GM18498 (cell line): Measurements from ENCODE around the gene DLK1.

Experiments used
- ATAC-seq: cut with Tn5 transposase; IDR thresholded peaks from one replicate; pipeline ENCODE4 v1.9.1; 2021; ENCODE audit warnings: mild to moderate bottlenecking, moderate library complexity; ENCODE audit not compliant: unreplicated experiment

Gene DLK1

GRCh38 chr14:100726550-100727085, at the start of gene DLK1:
DLK1 (plus strand) TSS chr14:100726892; CDS start chr14:100727069, 177 bp downstream.
- no peak for ATAC-seq

GRCh38 chr14:100677152-100677551, 49.5 kb upstream of the DLK1 start:
- no peak for ATAC-seq

GRCh38 chr14:100677554-100678468, 48.9 kb upstream of the DLK1 start:
- no peak for ATAC-seq

GRCh38 chr14:100678469-100678828, 48.2 kb upstream of the DLK1 start:
- ATAC-seq, result no peak

GRCh38 chr14:100679153-100679552, 47.5 kb upstream of the DLK1 start:
- no peak for ATAC-seq

DNA sequence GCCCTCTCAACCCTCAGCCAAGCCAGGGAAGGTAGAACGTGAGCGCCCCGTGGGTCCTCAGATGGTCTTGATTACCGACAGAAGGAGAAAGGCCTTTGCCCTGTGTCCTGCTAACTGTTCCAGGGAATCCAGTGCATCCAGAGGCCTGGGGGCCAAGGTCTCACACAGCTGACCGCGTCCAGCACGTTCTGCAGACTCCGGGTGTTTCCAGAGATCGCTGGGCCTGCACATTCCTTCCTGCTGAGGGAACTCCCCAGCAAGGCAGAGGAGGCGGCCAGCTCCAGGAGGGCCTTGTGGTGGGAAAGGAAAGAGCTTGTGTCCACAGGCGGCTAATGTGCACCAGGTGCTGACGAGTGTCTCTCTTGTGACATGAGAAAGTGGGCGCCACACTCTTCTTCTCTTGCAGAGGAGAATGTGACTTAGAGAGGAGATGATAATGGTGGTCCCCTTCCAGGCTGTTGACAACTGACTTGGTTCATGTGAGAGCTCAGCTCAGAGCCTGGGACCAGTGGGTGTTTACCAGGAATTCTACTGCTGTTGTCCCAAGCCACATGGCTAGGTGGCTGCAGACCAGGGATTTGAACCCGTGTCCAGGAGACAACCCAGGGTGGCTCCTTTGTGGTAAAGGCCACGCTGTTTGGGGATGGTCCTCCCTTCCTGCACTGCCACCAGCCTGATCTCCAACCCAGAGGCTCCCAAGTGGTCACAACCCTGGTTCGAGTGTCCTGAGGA, 46.8 kb upstream of the DLK1 start:
- no peak for ATAC-seq

DNA sequence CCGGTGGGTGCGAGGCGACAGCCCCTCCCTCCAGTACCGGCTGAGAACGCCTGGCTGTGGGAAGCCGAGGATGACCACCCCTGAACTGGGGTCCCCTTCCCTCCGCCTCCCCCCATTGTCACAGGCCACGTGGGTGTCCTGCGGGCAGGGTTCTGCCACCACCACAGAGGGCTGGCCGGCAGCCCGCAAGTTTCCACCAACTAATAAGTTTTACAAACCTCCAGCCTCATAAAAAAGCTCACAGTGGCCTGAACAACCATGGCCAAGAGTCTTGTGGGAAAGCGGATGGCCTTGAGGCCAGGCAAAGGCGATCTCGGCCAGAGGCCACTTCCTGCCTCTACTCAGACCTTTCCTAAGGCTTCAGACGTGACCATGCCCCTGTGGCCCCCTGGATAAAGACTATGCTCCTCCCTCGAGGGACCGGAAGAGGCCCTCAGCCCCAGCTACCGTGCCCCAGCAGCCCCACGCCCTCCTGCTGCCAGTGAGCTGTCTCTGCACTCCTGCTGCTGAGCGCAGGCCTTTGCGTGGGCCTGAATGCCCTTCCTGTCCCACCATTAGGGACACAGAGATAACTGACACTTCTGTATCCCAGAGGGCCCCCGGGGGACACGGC, 46.1 kb upstream of the DLK1 start:
- no peak for ATAC-seq

GRCh38 chr14:100681111-100681510, 45.6 kb upstream of the DLK1 start:
- ATAC-seq, result no peak

GRCh38 chr14:100682749-100683148, 43.9 kb upstream of the DLK1 start:
- no peak for ATAC-seq

DNA sequence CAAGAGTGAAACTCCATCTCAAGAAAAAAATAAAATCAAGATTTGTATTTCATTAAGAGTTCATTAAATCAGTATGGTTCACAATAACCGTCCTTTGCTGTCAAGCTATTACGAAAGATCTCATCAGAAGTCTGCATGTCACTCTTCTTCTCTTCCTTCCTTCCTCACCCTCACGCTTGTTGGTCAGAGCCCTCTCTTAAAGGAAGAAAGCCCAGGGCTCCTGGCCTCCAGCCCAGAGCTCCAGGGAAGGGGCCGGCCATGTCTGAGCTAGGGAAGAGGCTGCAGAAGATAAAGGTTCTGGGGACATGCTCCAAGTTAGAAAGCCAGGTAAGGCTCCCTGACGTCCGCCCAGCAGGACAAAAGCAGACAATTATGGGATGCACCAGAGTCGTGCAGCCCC, 43.1 kb upstream of the DLK1 start:
- no peak for ATAC-seq

GRCh38 chr14:100684154-100684553, 42.5 kb upstream of the DLK1 start:
- ATAC-seq, result no peak

DNA sequence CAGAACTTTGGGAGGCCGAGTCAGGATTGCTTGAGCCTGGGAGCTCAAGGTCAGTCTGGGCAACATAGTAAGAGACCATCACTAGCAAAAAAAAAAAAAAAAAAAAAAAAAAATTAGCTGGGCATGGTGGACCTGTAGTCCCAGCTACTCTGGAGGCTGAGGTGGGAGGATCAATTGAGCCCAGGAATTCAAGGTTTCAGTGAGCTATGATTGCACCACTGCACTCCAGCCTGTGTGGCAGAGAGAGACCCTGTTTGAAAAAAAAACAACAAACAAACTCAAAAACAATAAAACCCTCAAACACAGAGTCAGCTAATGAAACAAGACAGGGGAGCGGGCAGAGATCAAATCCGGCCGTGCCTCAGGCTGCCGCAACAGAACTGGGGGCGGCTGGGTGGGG, 41.7 kb upstream of the DLK1 start:
- no peak for ATAC-seq

GRCh38 chr14:100686858-100687257, 39.8 kb upstream of the DLK1 start:
- ATAC-seq, result no peak

- no peak for ATAC-seq
These were observed 39.3 kb upstream of the DLK1 start for GRCh38 chr14:100687386-100687785.

GRCh38 chr14:100688051-100688450, 38.6 kb upstream of the DLK1 start:
- ATAC-seq, result no peak

GRCh38 chr14:100688598-100689461, 37.9 kb upstream of the DLK1 start:
- no peak for ATAC-seq

GRCh38 chr14:100690672-100691071, 36.0 kb upstream of the DLK1 start:
- ATAC-seq, result no peak

GRCh38 chr14:100691395-100692056, 35.2 kb upstream of the DLK1 start:
- no peak for ATAC-seq

DNA sequence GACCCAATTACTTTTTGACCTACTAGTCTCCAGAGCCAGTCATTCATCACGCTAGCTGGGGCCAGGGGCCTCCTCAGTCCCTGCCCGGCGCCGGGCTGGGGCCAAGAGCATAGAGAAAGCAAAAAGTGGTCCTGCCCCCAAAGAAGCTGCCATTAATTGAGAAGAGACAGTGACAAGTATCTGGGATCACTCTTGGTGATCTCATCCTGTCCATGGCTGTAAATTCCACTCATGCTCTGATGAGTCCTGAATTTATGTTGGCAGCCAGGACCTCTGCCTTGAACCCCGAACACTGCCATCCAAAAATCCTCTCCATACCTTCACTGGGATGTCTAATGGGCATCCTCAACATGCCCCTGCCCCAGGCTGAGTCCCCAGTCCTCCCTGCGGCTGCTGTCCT, 34.4 kb upstream of the DLK1 start:
- no peak for ATAC-seq
